HG02642 (cell line): ENCODE data around the gene TMF1.

Experiments
- ATAC-seq: cut with Tn5 transposase; IDR thresholded peaks from one replicate; pipeline ENCODE4 v1.9.1; 2021; ENCODE audit warnings: mild to moderate bottlenecking; ENCODE audit not compliant: unreplicated experiment, poor library complexity

The TMF1 gene

GRCh38 chr3:69051756-69052471, at the start of gene TMF1:
TMF1 (minus strand) TSS chr3:69052333; CDS start chr3:69052086, 247 bp downstream.
- peak; percentile 97 for ATAC-seq

GRCh38 chr3:69099576-69099975, 47.4 kb upstream of the TMF1 start:
- no peak for ATAC-seq

GRCh38 chr3:69097407-69098086, 45.4 kb upstream of the TMF1 start:
- no peak for ATAC-seq

- ATAC-seq, result no peak
Measured at GRCh38 chr3:69096299-69096698, 44.2 kb upstream of the TMF1 start.

- ATAC-seq, result peak; percentile 25
Measured at GRCh38 chr3:69095636-69096035, 43.5 kb upstream of the TMF1 start.

- no peak for ATAC-seq
Measured at GRCh38 chr3:69094467-69095205, 42.5 kb upstream of the TMF1 start.

- peak; percentile 70 for ATAC-seq
Measured at GRCh38 chr3:69092030-69092516, 39.9 kb upstream of the TMF1 start.

GRCh38 chr3:69091389-69092029, 39.4 kb upstream of the TMF1 start:
- no peak for ATAC-seq

- no peak for ATAC-seq
Measured at GRCh38 chr3:69090021-69090420, 37.9 kb upstream of the TMF1 start.

GRCh38 chr3:69088063-69088462, 35.9 kb upstream of the TMF1 start:
- peak; percentile 22 for ATAC-seq

- ATAC-seq, result no peak
Measured at GRCh38 chr3:69087030-69087791, 35.1 kb upstream of the TMF1 start.

- ATAC-seq, result no peak
Measured at GRCh38 chr3:69085833-69086722, 33.9 kb upstream of the TMF1 start.

GRCh38 chr3:69085168-69085832, 33.2 kb upstream of the TMF1 start:
- peak; percentile 2 for ATAC-seq

- peak; percentile 60 for ATAC-seq
Measured at GRCh38 chr3:69084326-69085167, 32.4 kb upstream of the TMF1 start, which contains the start of gene ARL6IP5. ARL6IP5 (plus strand) TSS chr3:69084937; CDS start chr3:69085048, 111 bp downstream.

GRCh38 chr3:69082805-69083204, 30.7 kb upstream of the TMF1 start:
- ATAC-seq, result peak; percentile 64

GRCh38 chr3:69082361-69082760, 30.2 kb upstream of the TMF1 start:
- no peak for ATAC-seq

GRCh38 chr3:69081583-69082262, 29.6 kb upstream of the TMF1 start:
- ATAC-seq, result no peak
